Spleen (tissue), 11 donors: ENCODE measurements around the gene MICAL2. TPM values are rescaled to one million over a fixed set of nuclear protein-coding genes. Genes with fewer than 3 reads are reported as not detected.

Experiments
- DNase-seq: peaks from one replicate; pipeline ENCODE4 v3.0.0-alpha.2; 2020
- H3K27ac ChIP-seq, 8 donors: fragments of 200-600 bp; sonication (generic) in 7 of 8; 1 replicate in 4 of 8; 2 replicates in 4 of 8; pipeline versions ENCODE4 v1.5.0 to v1.8.0; 2016 to 2021; ENCODE audit warnings: inconsistent platforms in 4 of 8, mild to moderate bottlenecking in 4 of 8, moderate library complexity in 1 of 8
- H3K27me3 ChIP-seq, 7 donors: fragments of 200-600 bp; sonication (generic) in 6 of 7; replicated peaks in 1 of 7; 1 replicate in 4 of 7; 2 replicates in 3 of 7; pipeline versions ENCODE4 v1.5.0 to v1.8.0; 2016 to 2021; ENCODE audit warnings: inconsistent platforms in 3 of 7, mild to moderate bottlenecking in 1 of 7
- H3K36me3 ChIP-seq, 6 donors: fragments of 200-600 bp; sonication (generic) in 5 of 6; 1 replicate in 4 of 6; 2 replicates in 2 of 6; pipeline versions ENCODE4 v1.5.0 to v1.8.0; 2016 to 2021; ENCODE audit warnings: inconsistent platforms in 2 of 6
- H3K4me1 ChIP-seq, 6 donors: fragments of 200-600 bp; sonication (generic) in 5 of 6; 1 replicate in 3 of 6; 2 replicates in 3 of 6; pipeline versions ENCODE4 v1.5.0 to v1.8.0; 2016 to 2021; ENCODE audit warnings: inconsistent platforms in 3 of 6
- H3K4me3 ChIP-seq, 8 donors: fragments of 200-600 bp; sonication (generic) in 7 of 8; 1 replicate in 4 of 8; 2 replicates in 4 of 8; pipeline versions ENCODE4 v1.5.0 to v1.8.0; 2016 to 2021; ENCODE audit warnings: inconsistent platforms in 4 of 8, mild to moderate bottlenecking in 4 of 8, moderate library complexity in 2 of 8
- H3K9me3 ChIP-seq, 8 donors: fragments of 200-600 bp; sonication (generic) in 7 of 8; 1 replicate in 4 of 8; 2 replicates in 4 of 8; pipeline versions ENCODE4 v1.5.0 to v1.8.0; 2016 to 2021; ENCODE audit warnings: inconsistent platforms in 4 of 8
- CTCF ChIP-seq, 11 experiments: fragments of 200-600 bp in 7 of 11; fragments of 450-650 bp in 4 of 11; sonication (generic) in 4 of 11; IDR thresholded peaks in 8 of 11; conservative IDR thresholded peaks in 3 of 11; 1 replicate in 7 of 11; 2 replicates in 4 of 11; pipeline versions ENCODE4 v1.4.0 to v1.8.0; 2016 to 2021; ENCODE audit warnings: antibody characterized with exemption in 11 of 11, inconsistent platforms in 4 of 11, mild to moderate bottlenecking in 1 of 11
- POLR2A ChIP-seq, 3 donors: fragments of 450-650 bp; IDR thresholded peaks; one replicate each; pipeline ENCODE4 v1.5.1; 2017; ENCODE audit warnings: antibody characterized with exemption in 3 of 3, mild to moderate bottlenecking in 1 of 3
- POLR2AphosphoS5 ChIP-seq, 3 donors: sonication (generic); formaldehyde crosslinking; IDR thresholded peaks; one replicate each; pipeline ENCODE4 v1.5.1; 2017; ENCODE audit warnings: antibody characterized with exemption in 3 of 3
- WGBS, 5 donors: extraction: QIAGEN DNeasy Blood & Tissue Kit in 3 of 5; methylation state at CpG; one replicate each; pipeline versions ENCODE4 v1.1.5 to v1.1.7; 2013 to 2018; 5-methylcytosine and 5-hydroxymethylcytosine counted together
- intact Hi-C: fragments of 100-400 bp; cut with DNase I; formaldehyde crosslinking; loops from one replicate; pipeline ENCODE4 v1.15.0; 2023; ENCODE audit warnings: low total_unique reads
- polyA plus RNA-seq, 3 donors: library from polyadenylated mRNA; stranded (reverse); fragments of 200-250 nt; gene quantifications; one replicate each; pipeline ENCODE4 v1.2.1, GENCODE V29; 2013
- total RNA-seq, 7 donors: library from RNA; depleted of rRNA in 3 of 7; stranded (reverse); fragments of >200 nt in 3 of 7; fragmentation: NEBNext Ultra II Directional in 4 of 7; extraction: Animal tissue kit (Norgen Biotek cat#: 25700) in 4 of 7; gene quantifications; one replicate each; pipeline versions ENCODE4 v1.1.0 to v1.2.1, GENCODE V29; 2016 to 2021
- donor health status: healthy with polysubstance abuse.
- donor health status: DM: no; HTN: no; CAD: no; lungs with moderate emphysema.
- donor health status: DM: no; HTN: no; CAD: no.
- donor health status: Bipolar disorder and iron deficiency.
- donor health status: healthy.
- donor health status: DM: no; HTN: no; CAD: no.
- donor health status: DM: yes; HTN: yes; CAD: no.

The MICAL2 gene
- total and polyA plus RNA-seq, 10 donors = 1.9 to 50.8 (median 32.3) TPM

DNA sequence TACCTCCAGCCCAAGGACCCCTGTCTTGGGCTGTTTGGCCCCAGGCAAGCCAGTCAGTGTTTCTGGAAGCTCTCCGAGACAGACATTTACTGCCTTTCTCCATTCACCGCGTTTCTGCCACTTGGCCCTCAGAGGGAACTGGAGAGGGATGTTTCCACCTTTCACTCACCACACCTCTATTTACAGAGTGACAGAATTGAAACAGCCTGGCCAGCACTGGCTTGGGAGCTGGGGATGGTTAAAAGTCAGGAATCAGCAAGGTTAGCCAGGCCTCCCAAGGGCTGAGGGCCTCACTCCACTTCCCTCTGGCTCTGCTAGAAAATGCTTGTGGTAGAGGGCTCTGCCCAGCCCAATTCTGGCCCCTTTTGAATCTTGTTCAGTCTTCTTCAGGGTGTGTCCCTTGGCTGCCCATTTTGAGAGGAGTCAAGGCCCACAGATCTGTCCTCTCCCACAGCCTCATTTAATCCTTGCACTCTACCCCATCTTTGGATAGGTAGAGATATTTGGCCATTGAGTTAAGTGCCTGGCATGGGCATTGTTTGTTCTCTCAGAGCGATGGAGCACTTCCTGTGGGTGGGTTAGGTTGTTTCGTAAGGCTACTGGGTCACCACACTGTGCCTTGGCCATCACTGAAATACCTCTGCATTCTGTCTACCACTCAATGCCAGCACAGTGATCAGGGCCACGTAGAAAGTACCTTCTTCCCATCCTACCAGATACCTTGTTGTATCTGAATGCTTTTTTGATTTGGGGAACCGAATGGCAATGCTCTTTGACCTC lies 119.2 kb downstream of the MICAL2 start:
- H3K27ac ChIP-seq = peak overlapping the region in 1 of 8 donors; percentile 22
- no peaks in the 10 kb centered on the region for H3K27me3 ChIP-seq
- no peak for DNase-seq
- H3K4me3 ChIP-seq = no peak overlapping the region
- peaks cover 0 to 68% (median 2%) of the 10 kb centered on the region in 6 donors for H3K36me3 ChIP-seq
- H3K4me1 ChIP-seq = peaks cover 0 to 11% (median 8%) of the 10 kb centered on the region in 6 donors
- intact Hi-C loops = no loop called here
- no peaks in the 10 kb centered on the region for H3K9me3 ChIP-seq
- TF ChIP-seq POLR2AphosphoS5 (IDR thresholded peaks at IDR 0.05) (no peak), POLR2A (IDR thresholded peaks at IDR 0.05) (no peak), CTCF (IDR thresholded peaks at IDR 0.05 in 8 of 11, conservative IDR thresholded peaks at IDR 0.05 in 3 of 11) (no peak)
- 70 to 87% (median 76%) methylated on average over 7 of the region's 7 CpGs for WGBS, 5 donors

GRCh38 chr11:12232160-12232559 lies 121.8 kb downstream of the MICAL2 start:
- no peak for DNase-seq
- peaks cover 0 to 19% (median 13%) of the 10 kb centered on the region in 6 donors for H3K4me1 ChIP-seq
- intact Hi-C loops = no loop called here
- no peaks in the 10 kb centered on the region for H3K9me3 ChIP-seq
- no peak overlapping the region for H3K4me3 ChIP-seq
- peaks cover 0 to 51% (median 0%) of the 10 kb centered on the region in 6 donors for H3K36me3 ChIP-seq
- TF ChIP-seq CTCF (IDR thresholded peaks at IDR 0.05 in 8 of 11, conservative IDR thresholded peaks at IDR 0.05 in 3 of 11) = no peak
- TF ChIP-seq POLR2AphosphoS5 (IDR thresholded peaks at IDR 0.05) = no peak
- no peak for TF ChIP-seq POLR2A (IDR thresholded peaks at IDR 0.05)
- no peaks in the 10 kb centered on the region for H3K27me3 ChIP-seq
- H3K27ac ChIP-seq = no peak overlapping the region
- WGBS, 5 donors = 37 to 94% (median 84%) methylated on average over 1 of the region's 1 CpG

- no peak for TF ChIP-seq POLR2A (IDR thresholded peaks at IDR 0.05)
- TF ChIP-seq CTCF (IDR thresholded peaks at IDR 0.05 in 8 of 11, conservative IDR thresholded peaks at IDR 0.05 in 3 of 11) = no peak
- TF ChIP-seq POLR2AphosphoS5 (IDR thresholded peaks at IDR 0.05) = no peak
- Histone ChIP-seq H3K27me3 (no peaks in the 10 kb centered on the region), H3K4me1 (peaks cover 0 to 20% (median 13%) of the 10 kb centered on the region in 6 donors), H3K4me3 (no peak overlapping the region), H3K27ac (no peak overlapping the region), H3K9me3 (no peaks in the 10 kb centered on the region), H3K36me3 (peaks cover 0 to 43% (median 0%) of the 10 kb centered on the region in 6 donors)
- no peak for DNase-seq
- intact Hi-C loops = no loop called here
- 85 to 97% (median 90%) methylated on average over 4 of the region's 4 CpGs for whole genome bisulfite sequencing, 5 donors
Observed at GRCh38 chr11:12232817-12233601, 122.6 kb downstream of the MICAL2 start.

GRCh38 chr11:12233602-12233925 lies 123.2 kb downstream of the MICAL2 start:
- intact Hi-C loops = no loop called here
- no peak for TF ChIP-seq POLR2AphosphoS5 (IDR thresholded peaks at IDR 0.05)
- TF ChIP-seq CTCF (IDR thresholded peaks at IDR 0.05 in 8 of 11, conservative IDR thresholded peaks at IDR 0.05 in 3 of 11) = no peak
- TF ChIP-seq POLR2A (IDR thresholded peaks at IDR 0.05) = no peak
- H3K36me3 ChIP-seq = peaks cover 0 to 41% (median 0%) of the 10 kb centered on the region in 6 donors
- no peak overlapping the region for H3K4me3 ChIP-seq
- H3K27ac ChIP-seq = no peak overlapping the region
- no peak for DNase-seq
- WGBS, 5 donors = 89 to 98% (median 91%) methylated on average over 1 of the region's 1 CpG
- H3K4me1 ChIP-seq = peaks cover 0 to 20% (median 13%) of the 10 kb centered on the region in 6 donors
- H3K9me3 ChIP-seq = no peaks in the 10 kb centered on the region
- no peaks in the 10 kb centered on the region for H3K27me3 ChIP-seq
